Liver (tissue), 9 donors: ENCODE data around the gene COL27A1. TPM values are rescaled to one million over a fixed set of nuclear protein-coding genes. Genes with fewer than 3 reads are reported as not detected.

Experiments used
- DNase-seq: peaks from one replicate; pipeline ENCODE4 v3.0.0-alpha.2; 2017; ENCODE audit warnings: low spot score
- H3K27ac ChIP-seq, 2 donors: one replicate each; pipeline ENCODE4 v1.7.0; 2013; ENCODE audit warnings: inconsistent platforms in 2 of 2, low read length in 2 of 2, control low read depth in 1 of 2, low read depth in 1 of 2, mild to moderate bottlenecking in 1 of 2
- H3K27me3 ChIP-seq, 4 donors: one replicate each; pipeline versions ENCODE4 v1.6.1 to v1.7.0; 2013; ENCODE audit warnings: low read length in 3 of 4, inconsistent platforms in 1 of 4, mild to moderate bottlenecking in 1 of 4, moderate library complexity in 1 of 4; ENCODE audit not compliant: control insufficient read depth in 4 of 4, insufficient read depth in 4 of 4
- H3K36me3 ChIP-seq, 4 donors: one replicate each; pipeline versions ENCODE4 v1.6.1 to v1.7.0; 2013; ENCODE audit warnings: low read length in 3 of 4, mild to moderate bottlenecking in 3 of 4, low read depth in 1 of 4, moderate library complexity in 1 of 4; ENCODE audit not compliant: control insufficient read depth in 4 of 4, insufficient read depth in 3 of 4
- H3K4me1 ChIP-seq, 4 donors: one replicate each; pipeline versions ENCODE4 v1.6.1 to v1.7.0; 2013; ENCODE audit warnings: low read length in 3 of 4, mild to moderate bottlenecking in 3 of 4, moderate library complexity in 1 of 4; ENCODE audit not compliant: control insufficient read depth in 4 of 4, insufficient read depth in 4 of 4
- H3K4me3 ChIP-seq, 3 donors: one replicate each; pipeline versions ENCODE4 v1.6.1 to v1.7.0; 2013; ENCODE audit warnings: low read length in 3 of 3, control low read depth in 1 of 3, low read depth in 1 of 3, mild to moderate bottlenecking in 1 of 3
- H3K9ac ChIP-seq, 2 donors: one replicate each; pipeline ENCODE4 v1.7.0; 2013; ENCODE audit warnings: low read length in 2 of 2, mild to moderate bottlenecking in 2 of 2, moderate library complexity in 2 of 2, control low read depth in 1 of 2, low read depth in 1 of 2
- H3K9me3 ChIP-seq, 4 donors: one replicate each; pipeline versions ENCODE4 v1.6.1 to v1.7.0; 2013; ENCODE audit warnings: low read length in 3 of 4; ENCODE audit not compliant: control insufficient read depth in 4 of 4
- EGR1 ChIP-seq, 2 donors: IDR thresholded peaks; 2 replicates each; pipeline ENCODE4 v1.6.1; 2016 to 2018; ENCODE audit warnings: antibody characterized with exemption in 2 of 2, low read depth in 2 of 2
- FOXA1 ChIP-seq: IDR thresholded peaks from 2 replicates; pipeline ENCODE4 v1.6.1; 2016; ENCODE audit warnings: antibody characterized with exemption
- FOXA2 ChIP-seq: IDR thresholded peaks from 2 replicates; pipeline ENCODE4 v1.6.1; 2016; ENCODE audit warnings: antibody characterized with exemption
- GABPA ChIP-seq, 2 donors: IDR thresholded peaks in 1 of 2; conservative IDR thresholded peaks in 1 of 2; 2 replicates each; pipeline ENCODE4 v1.6.1; 2016; ENCODE audit warnings: antibody characterized with exemption in 2 of 2, mild to moderate bottlenecking in 1 of 2, moderate library complexity in 1 of 2
- HNF4A ChIP-seq, 2 donors: conservative IDR thresholded peaks; 2 replicates each; pipeline ENCODE4 v1.6.1; 2016; ENCODE audit warnings: antibody characterized with exemption in 2 of 2, mild to moderate bottlenecking in 2 of 2
- HNF4G ChIP-seq: IDR thresholded peaks from 2 replicates; pipeline ENCODE4 v1.6.1; 2016; ENCODE audit warnings: antibody characterized with exemption
- JUND ChIP-seq, 2 donors: IDR thresholded peaks; 2 replicates each; pipeline ENCODE4 v1.6.1; 2016; ENCODE audit warnings: antibody characterized with exemption in 2 of 2
- NR2F2 ChIP-seq: IDR thresholded peaks from 2 replicates; pipeline ENCODE4 v1.6.1; 2016; ENCODE audit warnings: antibody characterized with exemption
- RAD21 ChIP-seq, 2 donors: IDR thresholded peaks; 2 replicates each; pipeline ENCODE4 v1.6.1; 2016; ENCODE audit warnings: antibody characterized with exemption in 2 of 2, mild to moderate bottlenecking in 2 of 2
- RXRA ChIP-seq, 2 donors: IDR thresholded peaks; 2 replicates each; pipeline ENCODE4 v1.6.1; 2017 to 2018; ENCODE audit warnings: antibody characterized with exemption in 2 of 2, mild to moderate bottlenecking in 1 of 2
- SP1 ChIP-seq: IDR thresholded peaks from 2 replicates; pipeline ENCODE4 v1.6.1; 2018; ENCODE audit warnings: antibody characterized with exemption, mild to moderate bottlenecking
- TAF1 ChIP-seq: conservative IDR thresholded peaks from 2 replicates; pipeline ENCODE4 v1.6.1; 2016; ENCODE audit warnings: antibody characterized with exemption, mild to moderate bottlenecking
- YY1 ChIP-seq: IDR thresholded peaks from 2 replicates; pipeline ENCODE4 v1.6.1; 2016; ENCODE audit warnings: antibody characterized with exemption, mild to moderate bottlenecking
- WGBS: extraction: QIAGEN DNeasy Blood & Tissue Kit; methylation state at CpG from one replicate; pipeline ENCODE4 v1.1.7; 2013; 5-methylcytosine and 5-hydroxymethylcytosine counted together
- polyA plus RNA-seq, 2 donors: library from polyadenylated mRNA; stranded (reverse) in 1 of 2; unstranded in 1 of 2; fragments of 200-250 nt in 1 of 2; fragments of >200 nt in 1 of 2; fragmentation: Nextera tagmentation in 1 of 2; extraction: Ambion mirVana in 1 of 2; gene quantifications; one replicate each; pipeline versions ENCODE4 v1.2.1 to v1.2.3, GENCODE V29; 2013 to 2015
- total RNA-seq, 2 donors: library from RNA; depleted of rRNA; stranded (reverse); fragments of >200 nt; gene quantifications; one replicate each; pipeline ENCODE4 v1.2.3, GENCODE V29; 2014
- TF ChIP-seq, protein P1 (sequence below): IDR thresholded peaks from 2 replicates; pipeline ENCODE4 v1.6.1; 2016; ENCODE audit warnings: antibody characterized with exemption
- TF ChIP-seq, protein P2 (sequence below): IDR thresholded peaks from 2 replicates; pipeline ENCODE4 v1.6.1; 2016; ENCODE audit warnings: antibody characterized with exemption
- TF ChIP-seq, protein P3 (sequence below): IDR thresholded peaks from 2 replicates; pipeline ENCODE4 v1.6.1; 2016; ENCODE audit warnings: antibody characterized with exemption
- TF ChIP-seq, protein P4 (sequence below): IDR thresholded peaks from 2 replicates; pipeline ENCODE4 v1.6.1; 2016; ENCODE audit warnings: antibody characterized with exemption, mild to moderate bottlenecking
- TF ChIP-seq, protein P5 (sequence below): fragments of 150-350 bp; IDR thresholded peaks from 2 replicates; pipeline ENCODE4 v1.5.1; 2017; ENCODE audit warnings: improper control_type of control experiment, low read depth, low read length; ENCODE audit not compliant: missing input control
- donor health status: healthy.
- donor health status: healthy.
- donor health status: healthy.
- donor health status: healthy.
- donor health status: healthy.

COL27A1 gene
- total and polyA plus RNA-seq, 4 donors: 7.0 to 20.4 (median 12.0) TPM

DNA sequence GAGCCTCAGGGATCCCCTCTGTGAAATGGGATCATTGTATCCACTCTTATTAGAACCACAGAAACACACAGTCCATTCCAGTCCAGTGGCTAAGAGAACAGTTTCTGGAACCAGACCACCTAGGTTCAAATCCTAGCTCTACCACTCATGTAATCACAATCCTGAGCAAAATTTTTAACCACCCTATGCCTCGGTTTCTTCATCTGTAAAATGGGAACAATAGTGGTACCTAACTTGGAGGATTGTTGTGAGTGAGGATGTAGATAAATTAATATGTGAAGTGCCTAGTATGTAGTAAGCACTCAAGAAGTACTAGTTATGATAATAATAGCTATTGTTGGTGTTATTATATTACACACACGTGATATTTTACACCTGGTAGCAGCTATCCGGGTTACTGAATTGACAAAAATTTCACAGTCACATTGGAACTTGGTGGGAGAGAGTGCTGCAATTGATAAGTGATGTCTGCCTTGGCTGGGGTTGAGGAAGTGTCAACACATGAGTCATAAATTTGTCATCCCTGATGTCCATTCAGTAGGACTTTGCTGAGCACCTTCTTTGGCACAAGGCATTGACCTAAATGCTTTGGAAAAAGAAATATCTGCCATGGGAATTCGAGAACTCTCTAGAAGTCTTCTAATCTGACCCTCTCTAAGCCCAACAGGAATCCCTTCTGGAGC is 68.4 kb downstream of the COL27A1 start:
- peak overlapping the region; percentile 82 to 83 for H3K27ac ChIP-seq

More for the DNA sequence above, 68.4 kb downstream of the COL27A1 start:
- Histone ChIP-seq H3K4me3 (no peak overlapping the region), H3K4me1 (peaks cover 2 to 6% (median 4%) of the 10 kb centered on the region in 4 donors), H3K9me3 (no peaks in the 10 kb centered on the region), H3K27me3 (no peaks in the 10 kb centered on the region), H3K9ac (no peak overlapping the region), H3K36me3 (peaks cover 0 to 5% (median 2%) of the 10 kb centered on the region in 4 donors)
- WGBS: 67% methylated on average over 4 of the region's 4 CpGs
- no peak for DNase-seq
- TF ChIP-seq RXRA (IDR thresholded peaks at IDR 0.05) (peak in 1 of 2 donors; percentile 69), SP1 (peak; percentile 28), EGR1 (IDR thresholded peaks at IDR 0.05; ENCODE audit: low read depth in 2 of 2) (peak in 1 of 2 donors; percentile 41), RAD21 (IDR thresholded peaks at IDR 0.05) (no peak), FOXA2 (peak; percentile 90), JUND (IDR thresholded peaks at IDR 0.05) (peak; percentile 93 to 99), YY1 (peak; percentile 79), HNF4G (no peak), HNF4A (conservative IDR thresholded peaks at IDR 0.05) (peak; percentile 12 to 58), GABPA (IDR thresholded peaks at IDR 0.05 in 1 of 2, conservative IDR thresholded peaks at IDR 0.05 in 1 of 2) (no peak), TAF1 (no peak), NR2F2 (no peak), FOXA1 (peak; percentile 83)
- TF ChIP-seq, protein P1, sequence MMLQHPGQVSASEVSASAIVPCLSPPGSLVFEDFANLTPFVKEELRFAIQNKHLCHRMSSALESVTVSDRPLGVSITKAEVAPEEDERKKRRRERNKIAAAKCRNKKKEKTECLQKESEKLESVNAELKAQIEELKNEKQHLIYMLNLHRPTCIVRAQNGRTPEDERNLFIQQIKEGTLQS: peak; percentile 84
- TF ChIP-seq, protein P2, sequence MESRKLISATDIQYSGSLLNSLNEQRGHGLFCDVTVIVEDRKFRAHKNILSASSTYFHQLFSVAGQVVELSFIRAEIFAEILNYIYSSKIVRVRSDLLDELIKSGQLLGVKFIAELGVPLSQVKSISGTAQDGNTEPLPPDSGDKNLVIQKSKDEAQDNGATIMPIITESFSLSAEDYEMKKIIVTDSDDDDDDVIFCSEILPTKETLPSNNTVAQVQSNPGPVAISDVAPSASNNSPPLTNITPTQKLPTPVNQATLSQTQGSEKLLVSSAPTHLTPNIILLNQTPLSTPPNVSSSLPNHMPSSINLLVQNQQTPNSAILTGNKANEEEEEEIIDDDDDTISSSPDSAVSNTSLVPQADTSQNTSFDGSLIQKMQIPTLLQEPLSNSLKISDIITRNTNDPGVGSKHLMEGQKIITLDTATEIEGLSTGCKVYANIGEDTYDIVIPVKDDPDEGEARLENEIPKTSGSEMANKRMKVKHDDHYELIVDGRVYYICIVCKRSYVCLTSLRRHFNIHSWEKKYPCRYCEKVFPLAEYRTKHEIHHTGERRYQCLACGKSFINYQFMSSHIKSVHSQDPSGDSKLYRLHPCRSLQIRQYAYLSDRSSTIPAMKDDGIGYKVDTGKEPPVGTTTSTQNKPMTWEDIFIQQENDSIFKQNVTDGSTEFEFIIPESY: no peak
- TF ChIP-seq, protein P3, sequence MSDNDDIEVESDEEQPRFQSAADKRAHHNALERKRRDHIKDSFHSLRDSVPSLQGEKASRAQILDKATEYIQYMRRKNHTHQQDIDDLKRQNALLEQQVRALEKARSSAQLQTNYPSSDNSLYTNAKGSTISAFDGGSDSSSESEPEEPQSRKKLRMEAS: peak; percentile 73
- TF ChIP-seq, protein P4, sequence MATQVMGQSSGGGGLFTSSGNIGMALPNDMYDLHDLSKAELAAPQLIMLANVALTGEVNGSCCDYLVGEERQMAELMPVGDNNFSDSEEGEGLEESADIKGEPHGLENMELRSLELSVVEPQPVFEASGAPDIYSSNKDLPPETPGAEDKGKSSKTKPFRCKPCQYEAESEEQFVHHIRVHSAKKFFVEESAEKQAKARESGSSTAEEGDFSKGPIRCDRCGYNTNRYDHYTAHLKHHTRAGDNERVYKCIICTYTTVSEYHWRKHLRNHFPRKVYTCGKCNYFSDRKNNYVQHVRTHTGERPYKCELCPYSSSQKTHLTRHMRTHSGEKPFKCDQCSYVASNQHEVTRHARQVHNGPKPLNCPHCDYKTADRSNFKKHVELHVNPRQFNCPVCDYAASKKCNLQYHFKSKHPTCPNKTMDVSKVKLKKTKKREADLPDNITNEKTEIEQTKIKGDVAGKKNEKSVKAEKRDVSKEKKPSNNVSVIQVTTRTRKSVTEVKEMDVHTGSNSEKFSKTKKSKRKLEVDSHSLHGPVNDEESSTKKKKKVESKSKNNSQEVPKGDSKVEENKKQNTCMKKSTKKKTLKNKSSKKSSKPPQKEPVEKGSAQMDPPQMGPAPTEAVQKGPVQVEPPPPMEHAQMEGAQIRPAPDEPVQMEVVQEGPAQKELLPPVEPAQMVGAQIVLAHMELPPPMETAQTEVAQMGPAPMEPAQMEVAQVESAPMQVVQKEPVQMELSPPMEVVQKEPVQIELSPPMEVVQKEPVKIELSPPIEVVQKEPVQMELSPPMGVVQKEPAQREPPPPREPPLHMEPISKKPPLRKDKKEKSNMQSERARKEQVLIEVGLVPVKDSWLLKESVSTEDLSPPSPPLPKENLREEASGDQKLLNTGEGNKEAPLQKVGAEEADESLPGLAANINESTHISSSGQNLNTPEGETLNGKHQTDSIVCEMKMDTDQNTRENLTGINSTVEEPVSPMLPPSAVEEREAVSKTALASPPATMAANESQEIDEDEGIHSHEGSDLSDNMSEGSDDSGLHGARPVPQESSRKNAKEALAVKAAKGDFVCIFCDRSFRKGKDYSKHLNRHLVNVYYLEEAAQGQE: peak; percentile 62
- TF ChIP-seq, protein P5, sequence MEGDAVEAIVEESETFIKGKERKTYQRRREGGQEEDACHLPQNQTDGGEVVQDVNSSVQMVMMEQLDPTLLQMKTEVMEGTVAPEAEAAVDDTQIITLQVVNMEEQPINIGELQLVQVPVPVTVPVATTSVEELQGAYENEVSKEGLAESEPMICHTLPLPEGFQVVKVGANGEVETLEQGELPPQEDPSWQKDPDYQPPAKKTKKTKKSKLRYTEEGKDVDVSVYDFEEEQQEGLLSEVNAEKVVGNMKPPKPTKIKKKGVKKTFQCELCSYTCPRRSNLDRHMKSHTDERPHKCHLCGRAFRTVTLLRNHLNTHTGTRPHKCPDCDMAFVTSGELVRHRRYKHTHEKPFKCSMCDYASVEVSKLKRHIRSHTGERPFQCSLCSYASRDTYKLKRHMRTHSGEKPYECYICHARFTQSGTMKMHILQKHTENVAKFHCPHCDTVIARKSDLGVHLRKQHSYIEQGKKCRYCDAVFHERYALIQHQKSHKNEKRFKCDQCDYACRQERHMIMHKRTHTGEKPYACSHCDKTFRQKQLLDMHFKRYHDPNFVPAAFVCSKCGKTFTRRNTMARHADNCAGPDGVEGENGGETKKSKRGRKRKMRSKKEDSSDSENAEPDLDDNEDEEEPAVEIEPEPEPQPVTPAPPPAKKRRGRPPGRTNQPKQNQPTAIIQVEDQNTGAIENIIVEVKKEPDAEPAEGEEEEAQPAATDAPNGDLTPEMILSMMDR: no peak
